Measurements from ENCODE around the gene PPP3R1. TPM values are rescaled to one million over a fixed set of nuclear protein-coding genes. Genes with fewer than 3 reads are reported as not detected.

PPP3R1 gene
- total and polyA plus RNA-seq, 2 of the 8 experiments (the other 6 are each of a cell fraction or from before 2014, with no cell fraction given), result 9.3 to 85.1 TPM

GRCh38 chr2:68293024-68293423, 40.7 kb upstream of the PPP3R1 start (continued):
- no peak for TF ChIP-seq CHD7 (IDR thresholded peaks at IDR 0.05; ENCODE audit: insufficient replicate concordance, low read length)
- TF ChIP-seq CBX8 (IDR thresholded peaks at IDR 0.05; ENCODE audit: borderline replicate concordance, low read depth, low read length), result no peak
- TF ChIP-seq ASH2L (IDR thresholded peaks at IDR 0.05; ENCODE audit: low read length), result no peak
- TF ChIP-seq, protein P1, sequence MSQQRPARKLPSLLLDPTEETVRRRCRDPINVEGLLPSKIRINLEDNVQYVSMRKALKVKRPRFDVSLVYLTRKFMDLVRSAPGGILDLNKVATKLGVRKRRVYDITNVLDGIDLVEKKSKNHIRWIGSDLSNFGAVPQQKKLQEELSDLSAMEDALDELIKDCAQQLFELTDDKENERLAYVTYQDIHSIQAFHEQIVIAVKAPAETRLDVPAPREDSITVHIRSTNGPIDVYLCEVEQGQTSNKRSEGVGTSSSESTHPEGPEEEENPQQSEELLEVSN (IDR thresholded peaks at IDR 0.05), result no peak
- TF ChIP-seq POLR2A (IDR thresholded peaks at IDR 0.05; ENCODE audit: control extremely low read depth in 1 of 2, low read depth in 2 of 2, low read length in 2 of 2), result no peak
- TF ChIP-seq RFX5 (IDR thresholded peaks at IDR 0.05; ENCODE audit: borderline replicate concordance, low read depth, low read length), result no peak
- no peak for TF ChIP-seq SRF (IDR thresholded peaks at IDR 0.05; ENCODE audit: low read depth, low read length)
- TF ChIP-seq CHD2 (IDR thresholded peaks at IDR 0.05; ENCODE audit: low read length), result no peak
- TF ChIP-seq CBX5 (IDR thresholded peaks at IDR 0.05; ENCODE audit: low read depth, low read length), result no peak

All from H1 (cell line).